ENCODE results near the gene CERKL. TPM values are rescaled to one million over a fixed set of nuclear protein-coding genes. Genes with fewer than 3 reads are reported as not detected.

The CERKL gene
- total RNA-seq, 6 experiments from 2014 or later = 0.37 TPM; not detected in 5

- no peaks in the 10 kb centered on the region for H3K36me3 ChIP-seq
- H3K27ac ChIP-seq = no peak overlapping the region
- no peaks in the 10 kb centered on the region for H3K27me3 ChIP-seq
- no peak for TF ChIP-seq CTCF (IDR thresholded peaks at IDR 0.05)
- no peak for TF ChIP-seq POLR2A (IDR thresholded peaks at IDR 0.05)
- DNase-seq (no peak), ATAC-seq (no peak)
- no peak overlapping the region for H3K4me3 ChIP-seq
- no peaks in the 10 kb centered on the region for H3K4me1 ChIP-seq
- 63% methylated on average over 1 of the region's 1 CpG for WGBS (ENCODE audit: insufficient coverage, low coverage, low lambda C conversion rate, missing lambda C conversion rate)
- H3K9me3 ChIP-seq = no peaks in the 10 kb centered on the region
- intact Hi-C loops (cut with DNase I) = no loop called here
Observed at GRCh38 chr2:181528441-181528840, 128.5 kb downstream of the CERKL start.

GRCh38 chr2:181527058-181527457 is 129.8 kb downstream of the CERKL start:
- no peak overlapping the region for H3K27ac ChIP-seq
- no peak for DNase-seq
- no peak for ATAC-seq

GRCh38 chr2:181526014-181526413 is 130.9 kb downstream of the CERKL start:
- Histone ChIP-seq H3K27me3 (no peaks in the 10 kb centered on the region), H3K9me3 (no peaks in the 10 kb centered on the region), H3K4me3 (no peak overlapping the region), H3K36me3 (no peaks in the 10 kb centered on the region), H3K4me1 (no peaks in the 10 kb centered on the region), H3K27ac (no peak overlapping the region)
- intact Hi-C loops (cut with DNase I) = no loop called here
- DNase-seq = no peak
- WGBS (ENCODE audit: insufficient coverage, low coverage, low lambda C conversion rate, missing lambda C conversion rate) = 49% methylated on average over 4 of the region's 4 CpGs
- no peak for ATAC-seq
- TF ChIP-seq CTCF (IDR thresholded peaks at IDR 0.05) (no peak), POLR2A (IDR thresholded peaks at IDR 0.05) (no peak)

More at GRCh38 chr2:181527058-181527457, 129.8 kb downstream of the CERKL start:
- Histone ChIP-seq H3K27me3 (no peaks in the 10 kb centered on the region), H3K36me3 (no peaks in the 10 kb centered on the region), H3K9me3 (no peaks in the 10 kb centered on the region), H3K4me1 (no peaks in the 10 kb centered on the region), H3K4me3 (no peak overlapping the region)
- intact Hi-C loops (cut with DNase I) = no loop called here
- TF ChIP-seq POLR2A (IDR thresholded peaks at IDR 0.05) = no peak
- no peak for TF ChIP-seq CTCF (IDR thresholded peaks at IDR 0.05)
- WGBS (ENCODE audit: insufficient coverage, low coverage, low lambda C conversion rate, missing lambda C conversion rate) = 55% methylated on average over 6 of the region's 6 CpGs

- Histone ChIP-seq H3K27me3 (no peaks in the 10 kb centered on the region), H3K4me1 (no peaks in the 10 kb centered on the region), H3K27ac (no peak overlapping the region), H3K36me3 (no peaks in the 10 kb centered on the region), H3K9me3 (no peaks in the 10 kb centered on the region), H3K4me3 (no peak overlapping the region)
- no peak for DNase-seq
- 54% methylated on average over 5 of the region's 5 CpGs for WGBS (ENCODE audit: insufficient coverage, low coverage, low lambda C conversion rate, missing lambda C conversion rate)
- ATAC-seq = no peak
- intact Hi-C loops (cut with DNase I) = no loop called here
- no peak for TF ChIP-seq CTCF (IDR thresholded peaks at IDR 0.05)
- no peak for TF ChIP-seq POLR2A (IDR thresholded peaks at IDR 0.05)
Observed at GRCh38 chr2:181523756-181524155, 133.1 kb downstream of the CERKL start.

GRCh38 chr2:181520253-181520652 is 136.7 kb downstream of the CERKL start:
- TF ChIP-seq CTCF (IDR thresholded peaks at IDR 0.05) (no peak), POLR2A (IDR thresholded peaks at IDR 0.05) (no peak)
- no peak for ATAC-seq
- 89% methylated on average over 1 of the region's 1 CpG for WGBS (ENCODE audit: insufficient coverage, low coverage, low lambda C conversion rate, missing lambda C conversion rate)

More at GRCh38 chr2:181520253-181520652, 136.7 kb downstream of the CERKL start:
- Histone ChIP-seq H3K9me3 (no peaks in the 10 kb centered on the region), H3K27ac (no peak overlapping the region), H3K27me3 (no peaks in the 10 kb centered on the region), H3K36me3 (no peaks in the 10 kb centered on the region), H3K4me1 (no peaks in the 10 kb centered on the region), H3K4me3 (no peak overlapping the region)
- intact Hi-C loops (cut with DNase I) = no loop called here
- DNase-seq = no peak
